HPDE6-E6E7 (cell line): Measurements from ENCODE around the gene RADIL.

Source experiments
- DNase-seq: peaks from one replicate; pipeline ENCODE4 v3.0.0; 2011; ENCODE audit warnings: missing footprints; ENCODE audit errors: extremely low spot score

The RADIL gene

GRCh38 chr7:4792537-4793126 lies 90.9 kb downstream of the RADIL start:
- DNase-seq, result no peak

GRCh38 chr7:4791738-4792536 lies 91.6 kb downstream of the RADIL start:
- no peak for DNase-seq

GRCh38 chr7:4791101-4791737 lies 92.3 kb downstream of the RADIL start:
- DNase-seq, result no peak

- DNase-seq, result no peak
Observed at GRCh38 chr7:4790516-4790991, 93.0 kb downstream of the RADIL start.

GRCh38 chr7:4790078-4790465 lies 93.4 kb downstream of the RADIL start:
- no peak for DNase-seq

GRCh38 chr7:4789194-4790077 lies 94.1 kb downstream of the RADIL start:
- no peak for DNase-seq

- DNase-seq, result no peak
Observed at GRCh38 chr7:4788627-4789189, 94.8 kb downstream of the RADIL start.

- no peak for DNase-seq
Observed at GRCh38 chr7:4787947-4788626, 95.4 kb downstream of the RADIL start.

- DNase-seq, result no peak
Observed at GRCh38 chr7:4787541-4787940, 96.0 kb downstream of the RADIL start.

- no peak for DNase-seq
Observed at GRCh38 chr7:4786015-4786414, 97.5 kb downstream of the RADIL start.

GRCh38 chr7:4785371-4785770 lies 98.1 kb downstream of the RADIL start:
- no peak for DNase-seq

GRCh38 chr7:4784799-4785198 lies 98.7 kb downstream of the RADIL start:
- DNase-seq, result no peak

GRCh38 chr7:4783762-4784351 lies 99.7 kb downstream of the RADIL start:
- no peak for DNase-seq

GRCh38 chr7:4783292-4783652 lies 100.2 kb downstream of the RADIL start:
- no peak for DNase-seq

GRCh38 chr7:4782333-4783291 lies 100.9 kb downstream of the RADIL start:
- no peak for DNase-seq

- no peak for DNase-seq
Observed at GRCh38 chr7:4781366-4782069, 102.0 kb downstream of the RADIL start.

- no peak for DNase-seq
Observed at GRCh38 chr7:4779118-4779517, 104.4 kb downstream of the RADIL start.

- peak; percentile 15 for DNase-seq
Observed at GRCh38 chr7:4775848-4776623, 107.5 kb downstream of the RADIL start.
